Effector memory CD4-positive, alpha-beta T cell (primary cell): ENCODE results near the gene SIK3.

Experiments used
- DNase-seq, 3 donors: peaks; one replicate each; pipeline ENCODE4 v3.0.0-alpha.2; 2020
- H3K27ac ChIP-seq: 2 replicates; pipeline ENCODE4 v1.7.0; 2013; ENCODE audit warnings: mild to moderate bottlenecking, low read length, moderate library complexity; ENCODE audit not compliant: insufficient read depth, poor library complexity, severe bottlenecking
- H3K27me3 ChIP-seq: replicated peaks from 2 replicates; pipeline ENCODE4 v1.7.0; 2013; ENCODE audit warnings: mild to moderate bottlenecking, low read length; ENCODE audit not compliant: insufficient read depth, control insufficient read depth, poor library complexity, severe bottlenecking
- H3K36me3 ChIP-seq: 2 replicates; pipeline ENCODE4 v1.7.0; 2013; ENCODE audit warnings: mild to moderate bottlenecking, low read length, moderate library complexity; ENCODE audit not compliant: control insufficient read depth, insufficient read depth
- H3K4me1 ChIP-seq: 2 replicates; pipeline ENCODE4 v1.7.0; 2013; ENCODE audit warnings: low read length, mild to moderate bottlenecking; ENCODE audit not compliant: control insufficient read depth, insufficient read depth, poor library complexity, severe bottlenecking
- H3K4me3 ChIP-seq: 2 replicates; pipeline ENCODE4 v1.7.0; 2013; ENCODE audit warnings: low read length, low read depth, mild to moderate bottlenecking; ENCODE audit not compliant: insufficient read depth, poor library complexity, severe bottlenecking
- H3K9me3 ChIP-seq: 2 replicates; pipeline ENCODE4 v1.7.0; 2013; ENCODE audit warnings: mild to moderate bottlenecking, low read length, moderate library complexity; ENCODE audit not compliant: control insufficient read depth

Gene SIK3

DNA sequence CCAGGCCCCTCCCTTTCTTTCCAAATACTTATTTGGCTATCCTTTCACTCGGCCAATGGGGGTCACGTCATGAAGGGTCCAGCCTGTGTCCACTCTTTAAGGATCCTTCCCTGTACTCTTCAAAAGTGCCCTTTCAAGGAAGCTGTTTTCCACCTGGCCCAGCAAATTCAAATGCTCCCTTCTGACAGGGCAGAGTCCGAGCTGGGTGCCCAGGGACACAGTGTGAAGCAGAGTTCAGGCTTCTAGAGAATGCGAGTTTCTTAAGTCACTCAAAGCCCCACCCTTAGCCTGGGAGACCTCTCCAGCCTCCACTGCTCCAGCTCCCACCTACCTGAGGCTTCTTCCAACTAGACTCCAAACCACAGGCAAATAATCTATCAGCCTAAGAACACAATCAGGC lies 255.3 kb downstream of the SIK3 start:
- Histone ChIP-seq H3K27ac (no peak overlapping the region), H3K9me3 (no peaks in the 10 kb centered on the region), H3K27me3 (no peaks in the 10 kb centered on the region), H3K4me3 (no peak overlapping the region), H3K4me1 (no peaks in the 10 kb centered on the region), H3K36me3 (peaks cover 38% of the 10 kb centered on the region)
- no peak for DNase-seq

- H3K27me3 ChIP-seq = no peaks in the 10 kb centered on the region
- no peak overlapping the region for H3K27ac ChIP-seq
- H3K36me3 ChIP-seq = peaks cover 30% of the 10 kb centered on the region
- H3K4me3 ChIP-seq = no peak overlapping the region
- H3K9me3 ChIP-seq = no peaks in the 10 kb centered on the region
- H3K4me1 ChIP-seq = no peaks in the 10 kb centered on the region
- DNase-seq = no peak
Measured at GRCh38 chr11:116842117-116842516, 256.1 kb downstream of the SIK3 start.

- peaks cover 5% of the 10 kb centered on the region for H3K4me1 ChIP-seq
- H3K9me3 ChIP-seq = no peaks in the 10 kb centered on the region
Measured at GRCh38 chr11:116840746-116841296, 257.4 kb downstream of the SIK3 start.

GRCh38 chr11:116840224-116840745 lies 257.9 kb downstream of the SIK3 start:
- Histone ChIP-seq H3K4me3 (no peak overlapping the region), H3K27me3 (no peaks in the 10 kb centered on the region), H3K4me1 (peaks cover 8% of the 10 kb centered on the region), H3K27ac (no peak overlapping the region), H3K36me3 (peaks cover 14% of the 10 kb centered on the region), H3K9me3 (no peaks in the 10 kb centered on the region)
- no peak for DNase-seq

More at GRCh38 chr11:116840746-116841296, 257.4 kb downstream of the SIK3 start:
- peaks cover 18% of the 10 kb centered on the region for H3K36me3 ChIP-seq
- no peak for DNase-seq
- H3K4me3 ChIP-seq = no peak overlapping the region
- no peaks in the 10 kb centered on the region for H3K27me3 ChIP-seq
- H3K27ac ChIP-seq = no peak overlapping the region

- H3K9me3 ChIP-seq = no peaks in the 10 kb centered on the region
- H3K4me3 ChIP-seq = no peak overlapping the region
- no peak overlapping the region for H3K27ac ChIP-seq
Measured at GRCh38 chr11:116838321-116839084, 259.7 kb downstream of the SIK3 start.

GRCh38 chr11:116837231-116838091 lies 260.8 kb downstream of the SIK3 start, which contains the start of gene APOA1:
APOA1 (minus strand) TSS chr11:116837622; CDS start chr11:116837387, 235 bp downstream.
- Histone ChIP-seq H3K4me3 (no peak within 1 kb of the TSS), H3K9me3 (no peaks in the 10 kb centered on the region), H3K4me1 (peaks cover 9% of the 10 kb centered on the region), H3K27ac (no peak within 1 kb of the TSS), H3K36me3 (no peaks in the 10 kb centered on the region), H3K27me3 (no peaks in the 10 kb centered on the region)
- no peak for DNase-seq

More at GRCh38 chr11:116838321-116839084, 259.7 kb downstream of the SIK3 start:
- Histone ChIP-seq H3K27me3 (no peaks in the 10 kb centered on the region), H3K36me3 (peaks cover 2% of the 10 kb centered on the region), H3K4me1 (peaks cover 9% of the 10 kb centered on the region)
- DNase-seq = no peak

DNA sequence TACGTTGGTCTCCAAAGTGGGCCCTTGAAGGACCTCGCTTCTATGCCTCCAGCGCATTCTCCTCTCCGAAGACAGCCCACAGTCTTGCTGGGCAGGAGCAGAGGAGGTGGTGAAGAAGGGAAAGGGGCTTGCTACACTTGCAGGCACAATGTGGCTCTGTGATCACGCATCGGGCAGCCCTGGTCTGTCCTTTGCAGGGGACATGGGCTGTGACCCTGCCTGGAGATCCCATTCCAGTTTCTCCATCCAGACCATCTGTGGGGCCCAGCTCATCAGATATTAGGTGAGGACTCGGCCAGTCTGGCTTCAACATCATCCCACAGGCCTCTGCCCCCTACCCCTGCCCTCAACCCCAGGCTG lies 261.6 kb downstream of the SIK3 start:
- no peak for DNase-seq
- H3K27me3 ChIP-seq = no peaks in the 10 kb centered on the region
- H3K4me3 ChIP-seq = no peak overlapping the region
- H3K36me3 ChIP-seq = no peaks in the 10 kb centered on the region
- H3K27ac ChIP-seq = no peak overlapping the region
- no peaks in the 10 kb centered on the region for H3K9me3 ChIP-seq
- peaks cover 9% of the 10 kb centered on the region for H3K4me1 ChIP-seq

DNA sequence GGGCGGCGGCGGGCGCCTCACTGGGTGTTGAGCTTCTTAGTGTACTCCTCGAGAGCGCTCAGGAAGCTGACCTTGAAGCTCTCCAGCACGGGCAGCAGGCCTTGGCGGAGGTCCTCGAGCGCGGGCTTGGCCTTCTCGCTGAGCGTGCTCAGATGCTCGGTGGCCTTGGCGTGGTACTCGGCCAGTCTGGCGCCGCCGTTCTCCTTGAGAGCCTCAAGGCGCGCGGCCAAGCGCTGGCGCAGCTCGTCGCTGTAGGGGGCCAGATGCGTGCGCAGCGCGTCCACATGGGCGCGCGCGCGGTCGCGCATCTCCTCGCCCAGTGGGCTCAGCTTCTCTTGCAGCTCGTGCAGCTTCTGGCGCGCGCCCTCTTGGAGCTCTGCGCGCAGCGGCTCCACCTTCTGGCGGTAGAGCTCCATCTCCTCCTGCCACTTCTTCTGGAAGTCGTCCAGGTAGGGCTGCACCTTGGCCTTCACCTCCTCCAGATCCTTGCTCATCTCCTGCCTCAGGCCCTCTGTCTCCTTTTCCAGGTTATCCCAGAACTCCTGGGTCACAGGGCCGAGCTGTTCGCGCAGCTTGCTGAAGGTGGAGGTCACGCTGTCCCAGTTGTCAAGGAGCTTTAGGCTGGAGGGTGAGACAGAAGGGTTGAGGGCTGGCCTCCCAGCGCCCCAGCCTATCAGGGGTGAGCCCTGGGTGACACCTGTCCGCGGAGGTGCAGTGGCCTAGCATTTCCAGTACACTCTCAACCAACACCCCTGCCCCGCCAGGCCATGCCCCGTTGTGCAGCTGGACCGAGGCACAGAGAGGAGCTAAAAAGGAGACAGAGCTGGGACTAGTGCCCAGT lies 262.2 kb downstream of the SIK3 start:
- Histone ChIP-seq H3K27ac (no peak overlapping the region), H3K4me3 (peak overlapping the region; percentile 50), H3K4me1 (peaks cover 9% of the 10 kb centered on the region), H3K36me3 (no peaks in the 10 kb centered on the region), H3K27me3 (no peaks in the 10 kb centered on the region), H3K9me3 (no peaks in the 10 kb centered on the region)
- DNase-seq = peak; percentile 44 to 62 (median 58)

GRCh38 chr11:116835042-116835772 lies 263.0 kb downstream of the SIK3 start:
- H3K4me3 ChIP-seq = peak overlapping the region; percentile 50
- no peak for DNase-seq
- H3K27ac ChIP-seq = no peak overlapping the region
- no peaks in the 10 kb centered on the region for H3K9me3 ChIP-seq
- no peaks in the 10 kb centered on the region for H3K36me3 ChIP-seq
- peaks cover 9% of the 10 kb centered on the region for H3K4me1 ChIP-seq
- no peaks in the 10 kb centered on the region for H3K27me3 ChIP-seq
